Stimulated activated CD4-positive, alpha-beta T cell treated with anti-CD3 and anti-CD28 coated beads, TNF-alpha, amount 100 ng/mL, for 1 hour (primary cell): ENCODE measurements around the gene UBE2E2.

Experiments used
- DNase-seq, 3 donors: peaks; one replicate each; pipeline ENCODE4 v3.0.0-alpha.2; 2020; ENCODE audit warnings: low read depth in 3 of 3, low spot score in 1 of 3

UBE2E2 gene

DNA sequence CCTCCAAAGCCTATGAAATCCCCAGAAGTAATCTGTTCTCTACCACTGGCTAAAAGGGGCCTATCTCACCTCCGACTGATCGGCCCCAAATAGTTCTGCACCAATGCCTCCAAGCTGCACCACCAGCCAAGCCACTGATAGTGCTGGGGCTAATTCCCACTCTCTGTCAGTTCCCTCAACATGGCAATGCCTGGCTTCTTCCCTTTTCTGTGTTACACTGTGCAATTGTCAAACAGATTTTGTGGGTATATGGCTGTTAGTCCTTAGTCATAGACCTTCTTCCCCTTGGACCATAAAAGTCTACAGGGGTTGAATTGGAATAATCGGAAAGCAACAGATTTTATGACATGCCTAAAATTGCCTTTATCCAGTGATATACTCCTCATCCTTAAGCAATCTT is 9.3 kb upstream of the UBE2E2 start:
- no peak for DNase-seq

DNA sequence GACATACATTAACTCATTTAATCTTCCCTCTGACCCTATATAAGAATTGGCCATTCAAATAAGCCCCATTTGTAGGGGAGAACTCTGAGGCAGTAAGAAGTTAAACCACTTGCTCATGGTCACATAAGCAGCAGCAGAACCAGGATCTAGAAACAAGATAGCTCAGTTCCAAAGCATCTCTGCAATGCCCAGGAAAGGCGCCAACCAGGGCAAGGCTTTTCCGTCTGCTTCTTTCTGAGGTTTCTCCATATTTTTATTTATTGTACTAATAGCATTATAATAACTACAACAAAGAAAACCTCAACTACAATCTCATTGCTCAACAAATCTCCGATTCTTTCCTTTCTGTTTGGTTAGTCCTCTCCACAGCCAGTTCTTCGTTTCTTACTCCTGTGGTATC is 4.3 kb upstream of the UBE2E2 start:
- no peak for DNase-seq

- no peak for DNase-seq
Observed at GRCh38 chr3:23199649-23200048, 3.5 kb upstream of the UBE2E2 start.

GRCh38 chr3:23201154-23201838 is 1.8 kb upstream of the UBE2E2 start:
- DNase-seq, result no peak

DNA sequence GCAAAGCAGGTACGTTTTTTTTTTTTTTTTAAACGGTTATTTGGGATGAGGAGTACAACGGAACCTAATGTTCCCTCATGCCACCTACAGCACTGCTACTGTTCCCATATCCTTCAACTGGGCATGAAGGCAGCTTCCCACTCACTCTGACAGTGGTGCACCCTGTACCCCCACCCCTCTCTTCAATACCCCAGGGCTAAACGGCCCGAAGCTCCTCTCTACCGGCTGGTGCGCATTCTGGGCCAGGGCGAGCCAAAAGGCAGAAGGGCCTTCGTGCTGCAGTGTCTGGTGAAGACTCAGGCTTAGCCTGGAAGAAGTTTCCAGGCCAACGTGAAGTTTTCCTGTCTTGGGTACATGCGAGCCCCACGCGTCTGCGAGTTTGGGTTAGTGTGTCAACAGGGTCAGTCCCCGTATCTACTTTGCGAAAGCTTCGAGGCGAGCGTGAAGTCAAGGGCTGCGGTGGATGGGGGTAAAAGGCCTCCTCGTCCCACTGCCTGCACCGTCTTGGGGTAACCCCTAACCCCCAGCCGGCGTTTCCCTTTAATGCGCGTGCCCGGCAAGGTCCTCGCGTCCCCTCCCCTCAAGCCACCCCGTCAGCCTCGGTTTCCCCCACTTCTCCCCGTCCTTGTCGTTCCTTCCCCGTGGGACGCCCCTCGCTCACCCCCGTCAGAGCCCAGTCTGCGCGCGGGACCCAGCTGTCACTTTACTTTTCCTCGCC is 765 bp upstream of the UBE2E2 start:
- DNase-seq, result no peak

GRCh38 chr3:23203708-23204330 is 692 bp downstream of the UBE2E2 start:
- no peak for DNase-seq

GRCh38 chr3:23206366-23206765 is 3.2 kb downstream of the UBE2E2 start:
- no peak for DNase-seq

- DNase-seq, result no peak
Observed at GRCh38 chr3:23209103-23209502, 6.0 kb downstream of the UBE2E2 start.

GRCh38 chr3:23209747-23210487 is 6.8 kb downstream of the UBE2E2 start:
- no peak for DNase-seq

DNA sequence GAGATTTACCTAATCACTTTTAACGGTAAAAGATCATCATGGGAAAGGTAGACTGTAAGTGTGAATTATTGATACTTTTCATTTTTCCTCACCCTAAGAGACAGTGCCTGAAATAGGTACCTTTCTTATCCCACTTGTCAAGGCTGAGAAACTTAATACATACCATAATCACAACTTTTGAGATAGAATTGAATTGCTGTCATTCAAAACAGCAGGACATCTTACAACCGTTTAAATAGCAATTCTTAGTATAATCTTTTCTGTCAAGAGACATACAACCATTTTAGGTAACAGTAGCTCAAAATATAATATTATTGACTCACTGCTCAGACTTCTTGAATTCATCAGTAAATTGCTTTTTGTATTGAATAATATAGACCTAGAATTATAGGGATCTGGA is 10.7 kb downstream of the UBE2E2 start:
- DNase-seq, result no peak

GRCh38 chr3:23217872-23218554 is 14.9 kb downstream of the UBE2E2 start:
- no peak for DNase-seq

- no peak for DNase-seq
Observed at GRCh38 chr3:23219117-23219516, 16.0 kb downstream of the UBE2E2 start.

DNA sequence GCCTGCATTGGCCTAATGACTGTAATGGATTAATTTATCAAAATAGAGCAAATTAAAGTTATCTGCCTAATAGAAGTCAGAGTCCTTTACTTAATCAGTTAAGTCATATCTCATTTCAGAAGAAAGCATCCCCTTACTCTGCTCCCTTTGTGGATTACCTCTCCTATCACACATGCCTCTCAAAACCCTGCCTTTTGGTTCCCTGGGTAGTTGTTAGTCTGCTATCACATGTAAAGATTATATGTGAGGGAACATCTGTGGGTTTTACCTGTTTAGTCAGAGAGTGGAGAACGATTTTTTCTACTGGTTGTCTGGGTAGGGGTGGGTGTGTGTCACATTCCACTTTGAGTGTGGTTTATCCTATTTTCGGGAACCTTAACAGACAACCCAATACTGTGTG is 16.4 kb downstream of the UBE2E2 start:
- no peak for DNase-seq

DNA sequence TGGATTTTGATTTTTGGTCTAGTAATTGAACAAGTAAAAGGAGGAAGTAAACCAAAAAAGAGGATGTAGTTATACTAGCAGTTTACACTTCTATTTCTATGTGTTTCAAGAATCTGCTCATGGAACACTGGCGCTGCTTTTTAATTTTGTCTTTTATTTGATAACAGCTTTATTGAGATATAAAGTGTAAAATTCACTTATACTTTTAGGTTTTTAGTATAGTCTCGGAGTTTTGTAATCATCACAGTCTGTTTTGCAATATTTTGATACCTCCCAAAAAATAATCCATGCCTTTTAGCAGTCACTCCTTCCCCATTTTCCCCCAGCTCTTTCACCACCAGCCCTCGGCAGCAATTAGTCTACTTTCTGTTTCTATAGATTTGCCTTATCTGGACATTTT is 18.0 kb downstream of the UBE2E2 start:
- DNase-seq, result no peak

- DNase-seq, result no peak
Observed at GRCh38 chr3:23232016-23232415, 28.9 kb downstream of the UBE2E2 start.

DNA sequence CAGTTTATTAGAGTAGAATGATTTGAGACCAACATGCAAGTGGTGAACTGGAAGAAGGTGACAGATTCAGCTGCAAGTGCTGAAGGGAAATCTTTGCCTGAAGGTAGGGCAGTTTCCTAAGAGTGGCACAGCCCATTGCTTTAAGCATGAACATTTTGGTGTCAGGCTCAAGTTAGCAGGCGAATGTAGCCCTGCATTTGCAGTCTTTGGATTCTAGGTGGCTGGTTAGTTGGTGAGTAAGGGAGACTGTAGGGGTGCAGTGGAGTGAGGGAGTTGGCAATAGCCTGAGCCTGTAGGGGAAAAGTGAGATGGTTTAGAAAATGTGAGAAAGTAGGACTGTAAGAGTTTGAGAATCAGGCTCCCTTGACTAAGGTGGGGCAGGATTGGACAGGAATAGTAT is 29.7 kb downstream of the UBE2E2 start:
- no peak for DNase-seq

- no peak for DNase-seq
Observed at GRCh38 chr3:23235264-23235663, 32.1 kb downstream of the UBE2E2 start.

DNA sequence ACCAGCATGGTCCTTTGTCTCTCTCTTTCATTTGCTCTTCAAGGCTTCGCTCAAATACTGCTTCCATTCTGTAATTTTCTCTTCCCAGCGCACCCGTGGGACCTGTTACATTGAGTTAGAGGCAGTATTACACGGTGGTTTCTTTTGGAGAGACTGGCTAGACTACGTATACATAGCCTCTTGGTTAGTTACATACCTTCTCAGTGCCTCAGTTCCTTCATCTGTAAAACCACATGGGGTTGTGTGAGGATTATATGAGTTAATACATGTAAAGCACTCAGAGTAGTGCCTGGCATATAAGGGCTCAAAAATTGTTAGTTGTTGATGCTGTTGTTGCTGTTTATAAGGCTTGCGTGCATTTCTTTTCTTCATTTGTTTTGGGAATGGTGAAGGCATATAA is 33.8 kb downstream of the UBE2E2 start:
- no peak for DNase-seq

GRCh38 chr3:23238156-23238555 is 35.0 kb downstream of the UBE2E2 start:
- no peak for DNase-seq

DNA sequence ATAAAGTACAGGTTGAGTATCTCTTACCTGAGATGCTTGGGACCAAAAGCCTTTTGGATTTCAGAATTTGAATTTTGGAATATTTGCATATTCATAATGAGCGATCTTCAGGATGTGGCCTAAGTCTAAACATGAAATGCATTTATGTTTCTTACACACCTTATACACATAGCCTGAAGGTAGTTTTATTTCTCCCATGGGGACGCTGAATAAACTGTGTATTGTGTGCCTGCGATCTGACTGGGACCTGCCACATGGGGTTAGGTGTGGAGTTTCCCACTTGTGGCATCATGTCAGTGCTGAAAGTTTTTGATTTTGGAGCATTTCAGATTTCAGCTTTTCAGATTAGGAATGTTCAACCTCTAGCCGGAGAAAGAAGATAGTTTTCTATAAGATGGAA is 35.5 kb downstream of the UBE2E2 start:
- no peak for DNase-seq
